GM20000 (cell line): ENCODE data around the gene ENGASE.

Experiments used
- DNase-seq: peaks from one replicate; pipeline ENCODE4 v3.0.0; 2012; ENCODE audit warnings: low spot score
- CTCF ChIP-seq: IDR thresholded peaks from 2 replicates; pipeline ENCODE4 v1.5.1; 2012; ENCODE audit warnings: mild to moderate bottlenecking, control low read depth; ENCODE audit errors: extremely low read depth, missing control alignments

Gene ENGASE

GRCh38 chr17:79041723-79042420 is 32.8 kb upstream of the ENGASE start:
- no peak for TF ChIP-seq CTCF
- peak; percentile 8 for DNase-seq

GRCh38 chr17:79042421-79043190 is 32.0 kb upstream of the ENGASE start:
- peak; percentile 67 for DNase-seq
- TF ChIP-seq CTCF, result peak; percentile 64

GRCh38 chr17:79043191-79043930 is 31.3 kb upstream of the ENGASE start:
- DNase-seq, result no peak
- TF ChIP-seq CTCF, result no peak

GRCh38 chr17:79043931-79044320 is 30.7 kb upstream of the ENGASE start:
- DNase-seq, result no peak
- TF ChIP-seq CTCF, result no peak

- no peak for TF ChIP-seq CTCF
- no peak for DNase-seq
These were observed 30.2 kb upstream of the ENGASE start for GRCh38 chr17:79044462-79044861.

- no peak for TF ChIP-seq CTCF
- DNase-seq, result peak; percentile 7
These were observed 29.5 kb upstream of the ENGASE start for GRCh38 chr17:79045001-79045729.
